Inferior parietal cortex (tissue), 1 donor: ENCODE data around the gene AKAP7.

Source experiments
- DNase-seq: peaks from one replicate; pipeline ENCODE4 v3.0.0-alpha.2; 2016; ENCODE audit errors: extremely low spot score

AKAP7 gene

DNA sequence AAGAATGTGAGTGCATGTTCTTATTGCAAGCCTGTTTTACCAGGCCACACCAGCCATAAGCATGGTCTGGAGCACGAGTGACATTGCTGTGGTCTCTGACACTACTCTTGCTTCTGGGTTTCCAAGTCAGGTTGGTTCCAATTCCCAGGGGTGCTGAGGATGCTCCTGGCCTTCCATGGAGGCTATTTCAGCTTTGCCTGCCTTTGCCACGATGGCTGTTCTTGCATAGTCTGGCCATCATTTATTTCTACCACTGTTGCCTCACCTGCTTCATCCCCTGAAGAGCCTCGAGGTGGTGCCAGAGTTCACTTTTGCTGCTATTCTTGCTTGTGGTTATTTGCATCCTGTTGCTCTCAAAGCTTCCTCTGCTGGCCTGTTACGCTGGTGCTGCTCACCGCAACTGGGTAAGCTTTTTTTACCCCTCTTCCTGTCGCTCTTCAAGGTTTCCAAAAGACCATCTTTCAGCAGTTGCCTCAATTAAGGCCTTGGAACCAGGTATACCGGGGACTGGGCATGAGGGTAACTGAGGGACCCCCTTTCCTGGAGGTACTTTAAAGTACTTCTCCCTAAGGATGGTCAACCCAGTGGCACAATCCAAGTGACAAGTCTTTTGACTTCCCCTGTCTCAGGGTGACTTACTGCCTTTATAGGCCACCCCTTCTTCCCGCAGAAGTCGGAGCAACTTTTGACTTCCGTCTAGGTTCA lies 64.5 kb downstream of the AKAP7 start:
- DNase-seq, result no peak

DNA sequence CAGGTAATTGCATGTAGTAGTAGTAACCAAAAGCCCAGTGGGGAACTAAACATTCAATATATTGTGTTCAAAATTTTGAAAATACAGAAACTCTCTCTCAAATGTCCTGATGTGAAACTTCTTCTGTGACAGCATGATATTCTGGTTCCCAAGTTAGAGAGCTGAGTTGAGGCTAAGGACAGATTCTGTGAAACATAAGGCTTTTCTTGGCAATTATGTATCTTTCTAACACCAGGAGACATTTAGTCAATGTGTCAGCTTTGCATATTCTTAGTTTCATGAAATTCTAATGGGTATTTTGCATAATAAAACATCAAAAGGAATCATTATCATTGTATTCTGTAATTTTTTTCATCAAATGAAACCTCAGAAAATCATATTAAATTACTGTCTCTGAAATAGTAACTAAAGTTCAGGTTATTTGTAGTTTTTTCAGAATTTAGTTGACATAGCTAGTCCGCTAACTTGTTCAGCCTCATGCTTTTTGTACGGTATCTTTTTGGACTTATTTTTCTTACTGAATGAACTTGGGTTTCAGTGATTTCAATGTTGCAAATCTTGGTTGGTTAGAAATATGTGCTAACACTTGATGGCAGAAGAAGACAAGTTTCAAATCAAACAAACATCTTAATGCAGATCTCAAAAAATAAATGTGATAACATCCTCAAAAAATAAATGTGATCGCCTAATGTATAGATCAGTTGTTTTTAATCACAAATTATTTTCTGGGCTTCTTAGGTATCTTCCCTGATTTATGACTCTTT lies 70.4 kb downstream of the AKAP7 start:
- no peak for DNase-seq

DNA sequence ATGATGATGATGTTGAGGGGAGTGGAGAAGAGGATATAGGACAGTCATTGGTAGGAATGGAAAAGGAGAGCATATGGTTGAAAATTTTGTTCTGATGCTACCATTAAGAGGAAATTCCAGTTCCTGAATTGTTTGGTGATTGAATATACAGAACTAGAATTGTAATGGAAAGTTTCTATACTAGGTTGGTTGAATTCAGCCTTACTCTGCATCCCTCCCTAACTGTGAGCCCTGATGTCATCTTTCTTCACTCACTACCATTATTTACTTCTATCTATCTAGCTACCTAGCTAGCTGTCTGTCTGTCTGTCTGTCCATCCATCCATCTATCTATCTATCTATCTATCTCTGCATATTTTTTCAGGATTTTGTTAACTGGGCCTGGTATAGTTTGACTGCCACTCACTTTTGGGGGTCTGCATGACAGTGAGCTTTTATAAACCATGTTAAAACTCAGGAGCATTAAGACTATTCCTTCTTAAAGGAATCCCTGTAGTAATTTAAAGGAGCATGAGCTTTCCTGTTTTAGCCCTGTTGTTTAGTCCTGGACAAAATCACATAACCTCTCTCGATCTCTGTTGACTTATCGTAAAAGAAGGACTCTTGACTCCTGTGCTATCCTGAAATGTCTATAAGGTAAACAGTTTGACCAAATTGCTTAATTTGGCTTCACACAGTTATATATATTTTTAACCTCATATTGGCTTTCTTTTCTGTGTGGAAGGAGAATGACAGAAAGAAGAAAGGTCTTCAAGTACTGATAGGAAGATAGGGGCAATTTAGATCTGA lies 71.4 kb downstream of the AKAP7 start:
- DNase-seq, result no peak

DNA sequence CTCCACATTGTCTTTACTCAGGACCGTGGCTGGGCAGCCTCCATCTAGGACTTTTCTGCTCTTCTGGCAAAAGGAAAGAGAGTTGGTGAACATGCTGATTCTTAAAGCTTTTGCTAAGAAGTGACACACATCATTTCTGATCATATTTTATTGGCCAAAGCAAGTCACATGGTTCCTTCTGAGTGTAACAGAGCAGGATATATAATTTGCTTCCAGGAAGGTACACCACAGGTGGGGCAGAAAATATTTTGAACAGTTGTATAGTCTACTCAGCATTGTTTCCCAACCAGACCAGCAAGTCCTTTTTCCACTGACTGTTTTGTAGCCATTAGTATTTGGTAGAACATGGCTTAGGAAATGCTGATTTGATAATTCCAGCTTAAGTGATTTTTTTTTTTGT lies 73.5 kb downstream of the AKAP7 start:
- no peak for DNase-seq

GRCh38 chr6:131210469-131210868 lies 75.2 kb downstream of the AKAP7 start:
- no peak for DNase-seq

- DNase-seq, result no peak
Measured at GRCh38 chr6:131212024-131212423, 76.8 kb downstream of the AKAP7 start.

GRCh38 chr6:131212913-131213312 lies 77.6 kb downstream of the AKAP7 start:
- no peak for DNase-seq

DNA sequence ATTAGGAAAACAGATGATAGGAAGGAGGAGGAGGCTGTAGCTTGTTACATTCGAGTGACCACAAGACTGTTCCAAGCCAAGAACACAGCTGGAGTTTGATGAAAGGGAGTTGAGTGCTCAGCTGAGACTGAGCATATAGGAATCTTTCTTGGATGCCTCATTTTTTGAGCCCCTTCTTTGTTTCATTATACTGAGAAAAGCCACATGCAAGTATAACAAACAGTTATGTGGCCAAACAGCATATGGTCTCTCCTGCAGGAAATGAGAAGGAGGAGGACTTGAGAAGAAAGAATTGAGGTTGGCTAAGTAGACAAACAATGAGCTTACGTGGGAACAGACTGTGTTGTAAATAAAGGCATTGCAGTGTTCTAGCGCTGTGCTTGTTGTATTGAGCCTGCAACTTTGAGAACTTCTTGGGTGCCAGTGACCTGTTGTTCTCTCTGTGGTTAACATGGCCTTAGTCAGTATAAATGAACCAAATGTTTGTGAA lies 78.3 kb downstream of the AKAP7 start:
- DNase-seq, result no peak

- no peak for DNase-seq
Measured at GRCh38 chr6:131215219-131215618, 80.0 kb downstream of the AKAP7 start.

DNA sequence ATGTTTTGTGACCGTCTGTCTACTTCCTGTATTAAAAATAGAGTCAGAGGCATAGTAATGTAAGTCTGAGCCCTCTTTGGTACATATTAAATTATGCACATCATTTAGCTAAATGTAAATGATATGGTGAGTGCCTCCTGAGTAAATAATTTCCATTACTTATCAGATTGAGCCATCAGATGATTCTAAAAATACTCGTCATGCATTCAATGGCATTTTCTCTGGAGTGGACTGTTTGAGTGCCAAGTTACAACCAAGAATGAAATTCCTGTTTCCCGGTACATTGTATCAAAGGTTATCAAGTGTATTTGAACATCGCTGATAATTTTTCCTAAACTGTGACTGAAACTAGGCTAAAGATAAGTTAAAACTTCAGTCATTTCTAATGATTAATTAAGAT lies 81.0 kb downstream of the AKAP7 start:
- DNase-seq, result no peak

- no peak for DNase-seq
Measured at GRCh38 chr6:131222773-131223172, 87.5 kb downstream of the AKAP7 start.

GRCh38 chr6:131223416-131223815 lies 88.1 kb downstream of the AKAP7 start:
- DNase-seq, result no peak

- DNase-seq, result no peak
Measured at GRCh38 chr6:131225127-131225526, 89.9 kb downstream of the AKAP7 start.

- no peak for DNase-seq
Measured at GRCh38 chr6:131225959-131226358, 90.7 kb downstream of the AKAP7 start.

- DNase-seq, result no peak
Measured at GRCh38 chr6:131226459-131227157, 91.3 kb downstream of the AKAP7 start.

DNA sequence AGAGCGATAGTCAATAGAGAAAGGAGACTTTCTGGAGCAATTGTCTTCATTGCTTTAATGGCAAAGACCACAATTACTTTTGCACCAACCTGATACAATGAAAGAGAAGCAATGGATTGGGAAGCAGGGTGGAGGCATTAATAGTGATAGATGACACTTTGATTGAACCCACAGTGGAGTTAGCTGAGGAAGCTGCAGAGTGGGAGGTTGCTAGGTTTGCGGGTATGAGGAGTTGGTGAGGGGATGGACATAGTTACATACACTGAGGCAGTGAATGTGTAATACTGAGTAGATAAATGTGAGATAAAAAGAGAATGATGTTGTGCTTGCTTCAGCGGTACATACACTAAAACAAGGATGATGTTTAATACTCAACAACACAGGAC lies 91.9 kb downstream of the AKAP7 start:
- no peak for DNase-seq

DNA sequence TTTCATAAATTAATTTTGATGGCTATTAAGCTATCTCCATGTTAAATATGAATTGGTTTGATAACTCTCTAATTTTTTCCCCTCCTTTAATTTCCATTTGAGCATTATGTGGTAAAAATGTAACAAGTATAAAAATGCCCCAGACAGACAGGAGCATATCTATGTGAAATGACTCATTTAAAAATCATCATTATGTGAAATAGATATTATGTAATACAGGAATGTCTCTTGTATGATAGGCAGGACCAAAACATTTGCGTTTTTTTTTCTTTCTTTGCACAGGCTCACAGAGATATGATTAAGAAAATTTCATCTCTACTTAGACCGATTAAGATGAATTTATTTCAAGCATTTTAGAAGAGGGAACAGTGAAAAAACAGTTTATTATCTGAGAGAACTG lies 95.8 kb downstream of the AKAP7 start:
- DNase-seq, result no peak

- DNase-seq, result no peak
Measured at GRCh38 chr6:131231891-131232290, 96.6 kb downstream of the AKAP7 start.

DNA sequence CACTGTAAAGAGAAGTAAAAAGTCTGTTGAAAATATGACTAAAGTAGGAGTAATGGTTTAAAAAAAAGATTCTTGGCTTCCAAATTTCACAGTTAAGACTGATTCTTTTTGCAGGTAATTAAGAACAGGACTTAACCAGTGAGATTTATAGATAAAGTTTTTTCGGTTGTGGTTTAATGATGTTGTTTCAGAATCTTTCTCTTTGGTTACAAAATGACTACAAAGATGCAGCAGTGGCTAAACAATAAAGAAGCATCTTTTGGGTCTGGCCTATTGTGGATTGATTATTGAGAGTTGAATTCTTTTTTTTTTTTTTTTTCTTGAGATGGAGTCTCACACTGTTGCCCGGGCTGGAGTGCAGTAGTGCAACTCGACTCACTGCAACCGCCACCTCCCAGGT lies 109.7 kb downstream of the AKAP7 start:
- DNase-seq, result no peak

DNA sequence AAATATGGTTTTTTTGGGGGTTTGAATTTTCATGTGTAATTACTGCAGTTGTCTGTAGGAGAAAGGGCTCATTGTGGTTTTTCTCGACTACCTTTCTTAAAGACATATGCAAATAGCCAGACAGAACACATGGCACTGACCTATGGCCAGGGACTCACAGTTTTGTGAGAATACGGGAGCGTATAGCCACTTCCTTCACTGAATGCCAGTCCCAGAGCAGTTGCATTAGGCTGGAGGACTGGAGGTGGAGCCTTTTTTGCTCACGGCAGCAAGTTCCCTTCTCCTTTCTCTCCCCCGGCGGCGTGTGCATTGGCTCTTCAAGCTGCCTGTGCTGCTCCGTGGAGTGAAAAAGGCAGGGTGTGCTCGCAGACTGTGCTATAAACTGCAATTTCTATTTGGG lies 114.9 kb downstream of the AKAP7 start:
- DNase-seq, result peak; percentile 69

GRCh38 chr6:131250936-131251335 lies 115.7 kb downstream of the AKAP7 start:
- no peak for DNase-seq
